Stimulated activated naive CD8-positive, alpha-beta T cell treated with anti-CD3 and anti-CD28 coated beads, Interleukin-15, Interleukin-2, amounts not matched to agents 100 ng/mL and 50 ng/mL, for 24 hours (primary cell): ENCODE results near the gene IWS1.

Experiments used
- H3K27ac Mint-ChIP-seq: one replicate; pipeline ENCODE4 v1.8.0; 2021; ENCODE audit warnings: mild to moderate bottlenecking, mixed read lengths
- H3K27me3 Mint-ChIP-seq: one replicate; pipeline ENCODE4 v1.8.0; 2021; ENCODE audit warnings: mixed read lengths
- H3K36me3 Mint-ChIP-seq: one replicate; pipeline ENCODE4 v1.8.0; 2021; ENCODE audit warnings: low read depth, mixed read lengths
- H3K4me1 Mint-ChIP-seq: one replicate; pipeline ENCODE4 v1.8.0; 2021; ENCODE audit warnings: low read depth, mixed read lengths
- H3K4me3 Mint-ChIP-seq: one replicate; pipeline ENCODE4 v1.8.0; 2021; ENCODE audit warnings: mild to moderate bottlenecking, mixed read lengths
- H3K9me3 Mint-ChIP-seq: one replicate; pipeline ENCODE4 v1.8.0; 2021; ENCODE audit warnings: mixed read lengths

Gene IWS1

DNA sequence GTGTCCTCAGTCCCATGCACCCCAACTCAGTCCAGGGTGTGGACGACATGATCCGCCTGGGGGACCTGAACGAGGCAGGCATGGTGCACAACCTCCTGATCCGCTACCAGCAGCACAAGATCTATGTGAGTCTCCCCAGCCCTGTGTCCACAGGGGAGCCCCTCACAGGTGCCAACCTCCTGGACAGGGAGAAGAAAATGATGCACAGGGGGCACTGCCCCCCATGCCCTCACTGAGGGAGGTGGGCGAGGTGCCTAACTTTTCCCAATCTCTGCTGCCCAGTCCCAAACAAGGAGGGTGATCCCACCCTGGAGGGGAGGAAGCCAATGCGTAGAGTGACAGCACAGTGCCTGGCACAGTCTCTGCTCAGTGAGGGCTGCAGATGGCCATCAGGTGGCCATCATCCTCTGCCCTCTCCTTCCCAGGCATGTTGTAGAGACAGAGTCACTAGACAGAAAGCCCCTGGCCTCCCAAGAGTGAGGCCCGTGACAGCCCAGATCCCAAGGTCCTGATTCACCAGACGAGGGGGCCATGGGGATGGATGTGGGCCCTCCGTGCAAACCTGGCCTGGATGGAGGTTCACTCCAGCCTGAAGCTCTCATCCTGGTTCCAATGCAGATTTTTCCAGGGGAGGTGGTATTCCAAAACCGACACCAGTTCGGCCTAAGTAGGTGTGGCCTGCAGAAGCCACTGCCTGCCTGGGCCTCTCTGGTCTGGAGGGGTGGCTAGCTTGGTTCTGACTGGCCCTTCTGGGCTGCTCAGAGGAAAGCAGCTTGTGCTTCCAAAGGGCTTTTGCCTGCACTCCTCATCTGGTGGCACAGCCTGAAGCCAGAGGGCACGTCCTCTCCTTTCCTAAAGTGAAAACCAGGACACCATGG lies 39.2 kb upstream of the IWS1 start:
- Mint-ChIP-seq H3K36me3 (no peaks in the 10 kb centered on the region), H3K27me3 (peaks cover 3% of the 10 kb centered on the region), H3K4me3 (no peak overlapping the region), H3K27ac (no peak overlapping the region), H3K4me1 (peaks cover 7% of the 10 kb centered on the region), H3K9me3 (no peaks in the 10 kb centered on the region)

DNA sequence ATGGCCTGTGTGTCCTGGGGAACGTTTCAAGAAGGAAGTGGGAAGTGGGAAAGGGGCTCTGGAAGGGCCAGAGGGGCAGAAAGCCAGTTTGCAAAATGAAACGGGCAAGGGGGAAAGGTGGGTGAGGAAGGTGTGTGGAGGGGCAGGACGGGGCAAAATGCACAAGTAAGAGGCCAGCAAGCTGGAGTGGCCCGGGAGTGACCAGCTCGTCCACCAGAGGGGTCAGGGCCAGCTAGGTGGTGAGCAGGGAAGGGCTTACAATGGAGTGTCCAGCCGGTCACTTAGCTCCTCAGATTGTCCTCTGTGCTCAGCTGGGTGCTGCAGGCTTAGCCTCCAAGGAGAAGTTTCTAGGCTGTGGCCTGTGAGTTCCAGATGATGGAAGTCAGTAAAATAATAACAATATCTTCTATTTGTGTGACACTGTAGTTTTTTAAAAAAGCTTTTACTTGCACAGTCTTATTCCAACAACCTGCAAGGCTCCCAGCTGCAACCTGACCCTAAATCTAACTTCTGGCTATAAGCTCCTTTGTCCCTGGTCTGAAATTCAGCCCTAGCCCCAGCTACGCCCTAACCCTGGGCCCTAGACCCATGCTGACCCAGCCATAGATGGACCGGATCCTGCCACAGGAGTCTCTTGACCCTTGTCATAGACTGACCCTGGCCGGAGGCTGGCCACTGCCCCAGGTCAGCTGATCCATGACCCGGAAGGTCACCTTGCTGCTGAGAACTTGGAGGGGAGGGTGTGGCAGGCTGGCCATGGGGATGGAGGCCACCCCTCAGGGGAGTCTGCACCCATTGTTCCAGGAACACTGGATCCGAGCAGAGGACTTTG lies 38.4 kb upstream of the IWS1 start:
- no peak overlapping the region for H3K27ac Mint-ChIP-seq
- no peak overlapping the region for H3K4me3 Mint-ChIP-seq
- H3K36me3 Mint-ChIP-seq: no peaks in the 10 kb centered on the region
- H3K27me3 Mint-ChIP-seq: peaks cover 4% of the 10 kb centered on the region
- peaks cover 7% of the 10 kb centered on the region for H3K4me1 Mint-ChIP-seq
- no peaks in the 10 kb centered on the region for H3K9me3 Mint-ChIP-seq

DNA sequence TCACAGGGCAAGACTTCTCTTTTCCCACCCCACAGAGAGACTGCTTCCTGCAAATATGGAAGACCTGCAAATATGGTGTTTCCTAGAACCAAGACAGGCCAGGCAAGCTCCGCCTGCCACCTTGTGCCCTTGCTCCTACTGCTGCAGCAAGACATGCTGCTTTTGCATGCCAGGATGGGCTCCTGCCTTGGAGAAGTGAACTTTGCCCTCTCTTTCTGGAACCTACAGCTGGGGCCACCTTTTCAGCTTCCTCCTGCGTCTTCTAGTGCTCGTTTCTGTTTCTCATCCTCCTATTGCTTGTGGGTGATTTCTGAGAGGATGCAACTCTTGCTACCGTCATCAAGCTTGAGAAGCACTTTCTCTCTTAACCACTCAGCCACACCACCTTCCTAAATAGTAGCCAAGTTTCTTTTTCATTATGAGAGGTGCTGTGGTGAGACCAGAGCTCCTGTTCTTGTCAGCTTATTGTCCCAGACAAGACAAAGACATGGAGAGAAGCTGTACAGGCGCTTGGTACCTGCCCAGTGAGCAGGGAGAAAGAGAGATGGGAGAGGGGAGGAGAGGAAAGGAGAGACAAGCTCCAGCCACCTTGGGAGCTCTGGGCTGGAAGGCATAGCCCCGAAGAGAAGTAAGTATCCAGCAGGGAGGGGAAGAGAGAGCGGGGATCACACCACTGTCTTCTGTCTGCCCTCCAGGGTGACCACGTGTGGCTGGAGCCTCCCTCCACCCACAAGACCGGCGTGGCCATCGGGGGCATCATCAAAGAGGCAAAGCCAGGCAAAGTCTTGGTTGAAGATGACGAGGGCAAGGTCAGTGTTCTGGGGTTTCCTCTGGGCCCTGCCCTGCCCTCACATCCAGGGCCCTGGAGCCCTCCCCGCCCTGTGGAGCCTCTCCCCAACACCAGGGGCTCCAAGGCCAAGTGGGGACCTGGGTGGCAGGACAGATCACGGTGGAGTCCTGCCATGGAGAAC lies 37.5 kb upstream of the IWS1 start:
- H3K27me3 Mint-ChIP-seq: peaks cover 7% of the 10 kb centered on the region
- no peaks in the 10 kb centered on the region for H3K9me3 Mint-ChIP-seq
- H3K4me3 Mint-ChIP-seq: no peak overlapping the region
- H3K27ac Mint-ChIP-seq: no peak overlapping the region
- H3K36me3 Mint-ChIP-seq: no peaks in the 10 kb centered on the region
- H3K4me1 Mint-ChIP-seq: peaks cover 7% of the 10 kb centered on the region

DNA sequence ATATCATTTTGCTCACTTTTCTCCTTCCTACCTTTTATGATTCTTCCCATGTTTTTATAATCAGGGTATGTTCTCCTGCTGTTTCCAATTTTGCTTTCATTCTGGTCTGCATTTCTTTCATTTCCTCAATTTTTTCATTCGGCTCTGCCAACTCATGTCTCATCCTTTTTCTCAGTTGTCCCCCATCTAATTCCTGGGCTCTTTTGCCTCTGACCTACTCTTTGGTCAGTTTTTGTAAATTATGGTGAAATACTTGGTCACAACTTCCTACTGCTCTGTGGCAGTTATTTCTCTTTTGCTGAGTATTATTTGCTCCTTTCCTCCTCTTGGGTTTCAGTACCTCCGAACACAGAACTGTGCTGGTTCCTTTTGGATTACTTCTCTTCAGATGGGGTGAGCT lies 36.6 kb upstream of the IWS1 start:
- Mint-ChIP-seq H3K27ac (no peak overlapping the region), H3K9me3 (no peaks in the 10 kb centered on the region), H3K27me3 (peaks cover 7% of the 10 kb centered on the region), H3K4me3 (no peak overlapping the region), H3K4me1 (peaks cover 7% of the 10 kb centered on the region), H3K36me3 (no peaks in the 10 kb centered on the region)

DNA sequence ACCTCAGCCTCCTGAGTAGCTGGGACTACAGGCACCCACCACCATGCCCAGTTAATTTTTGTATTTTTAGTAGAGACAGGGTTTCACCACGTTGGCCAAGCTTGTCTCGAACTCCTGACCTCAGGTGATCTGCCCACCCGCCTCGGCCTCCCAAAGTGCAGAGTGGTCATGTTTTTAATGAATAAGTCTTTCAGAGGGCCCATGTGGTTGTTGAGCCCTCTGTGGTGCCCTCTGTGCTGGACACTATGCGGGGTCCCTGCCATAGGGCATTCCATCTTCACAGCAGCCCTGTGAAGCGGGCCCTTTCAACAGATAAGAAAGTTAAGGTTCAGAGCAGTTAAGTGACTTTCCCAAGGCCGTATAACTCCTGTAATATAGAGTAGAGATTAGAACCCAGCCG lies 35.1 kb upstream of the IWS1 start:
- no peak overlapping the region for H3K27ac Mint-ChIP-seq
- peaks cover 17% of the 10 kb centered on the region for H3K27me3 Mint-ChIP-seq
- H3K4me3 Mint-ChIP-seq: no peak overlapping the region
- peaks cover 7% of the 10 kb centered on the region for H3K4me1 Mint-ChIP-seq
- H3K36me3 Mint-ChIP-seq: no peaks in the 10 kb centered on the region
- no peaks in the 10 kb centered on the region for H3K9me3 Mint-ChIP-seq

DNA sequence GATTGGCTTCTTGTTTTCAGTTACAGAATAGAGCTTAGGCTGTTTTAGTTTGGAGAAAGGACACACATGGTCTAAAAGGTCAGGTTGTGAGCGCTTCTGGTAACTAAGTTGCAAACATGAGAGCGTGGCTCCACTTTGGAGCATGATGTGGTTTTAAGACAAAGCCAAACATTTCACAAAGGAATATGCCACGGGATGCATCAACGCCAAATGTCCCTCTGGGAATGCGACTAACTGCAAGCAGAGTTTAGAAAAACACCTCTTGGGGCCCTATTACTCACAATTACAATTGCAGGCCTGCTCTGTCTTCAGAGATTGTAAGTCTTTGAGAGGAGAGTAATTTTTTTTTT lies 34.6 kb upstream of the IWS1 start:
- Mint-ChIP-seq H3K36me3 (no peaks in the 10 kb centered on the region), H3K9me3 (no peaks in the 10 kb centered on the region), H3K27ac (no peak overlapping the region), H3K4me3 (no peak overlapping the region), H3K4me1 (peaks cover 7% of the 10 kb centered on the region), H3K27me3 (peaks cover 22% of the 10 kb centered on the region)

DNA sequence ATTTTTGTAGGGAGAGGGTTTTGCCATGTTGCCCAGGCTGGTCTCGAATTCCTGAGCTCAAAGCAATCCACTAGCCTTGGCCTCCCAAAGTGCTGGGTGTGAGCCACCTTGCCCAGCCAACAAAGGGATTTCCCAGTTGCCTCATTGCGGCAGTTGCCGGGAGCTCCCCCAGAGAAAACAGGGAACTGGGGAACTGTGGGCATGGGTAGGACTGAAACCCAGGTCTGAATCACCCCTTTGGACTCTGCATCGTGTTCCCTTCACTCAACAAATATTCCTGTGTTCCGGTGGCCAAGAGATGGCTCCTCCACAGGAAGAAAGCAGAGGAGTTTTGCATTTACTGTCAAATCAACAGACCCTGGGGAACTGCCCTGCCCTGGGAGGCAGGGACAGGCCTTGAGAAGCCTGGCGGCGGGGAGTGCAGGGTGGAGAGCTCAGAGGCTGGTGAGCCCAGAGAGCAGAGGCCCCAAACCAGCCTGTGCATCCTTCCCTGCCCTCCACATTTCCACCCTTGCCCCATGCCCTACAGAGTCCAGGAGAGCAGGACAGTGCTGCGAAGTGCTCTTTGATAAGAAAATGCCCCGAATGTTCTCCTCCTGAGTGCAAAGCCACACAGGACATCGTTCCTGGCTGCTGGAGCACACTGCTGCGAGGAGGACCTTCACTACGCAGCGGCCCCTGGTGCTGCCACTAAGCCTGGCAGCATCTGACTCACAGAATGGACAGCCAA lies 34.1 kb upstream of the IWS1 start:
- H3K9me3 Mint-ChIP-seq: peaks cover under 1% of the 10 kb centered on the region
- peaks cover 25% of the 10 kb centered on the region for H3K27me3 Mint-ChIP-seq
- H3K36me3 Mint-ChIP-seq: no peaks in the 10 kb centered on the region
- peaks cover 7% of the 10 kb centered on the region for H3K4me1 Mint-ChIP-seq
- H3K4me3 Mint-ChIP-seq: no peak overlapping the region
- no peak overlapping the region for H3K27ac Mint-ChIP-seq

DNA sequence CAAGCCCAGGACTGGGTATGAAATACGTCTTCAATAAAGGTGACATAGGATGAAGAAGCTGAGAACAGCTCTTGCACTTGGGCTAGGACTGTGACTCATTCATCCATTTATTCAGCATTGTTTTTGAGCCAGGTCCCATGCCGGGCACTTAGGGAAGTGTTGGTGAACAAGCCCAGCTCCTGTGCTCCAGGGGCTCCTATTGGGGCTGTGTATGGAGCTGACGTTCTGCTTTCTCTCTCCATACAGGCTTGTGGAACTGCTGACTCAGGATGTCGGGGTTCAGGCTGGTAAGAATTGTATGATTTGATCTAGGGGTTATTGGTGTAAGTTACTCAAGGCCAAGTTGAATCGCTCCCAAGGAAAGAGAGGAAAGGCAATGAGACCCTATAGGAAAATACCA lies 33.2 kb upstream of the IWS1 start:
- peaks cover 7% of the 10 kb centered on the region for H3K4me1 Mint-ChIP-seq
- no peak overlapping the region for H3K27ac Mint-ChIP-seq
- H3K9me3 Mint-ChIP-seq: peaks cover 4% of the 10 kb centered on the region
- H3K36me3 Mint-ChIP-seq: no peaks in the 10 kb centered on the region
- H3K27me3 Mint-ChIP-seq: peaks cover 29% of the 10 kb centered on the region
- no peak overlapping the region for H3K4me3 Mint-ChIP-seq

DNA sequence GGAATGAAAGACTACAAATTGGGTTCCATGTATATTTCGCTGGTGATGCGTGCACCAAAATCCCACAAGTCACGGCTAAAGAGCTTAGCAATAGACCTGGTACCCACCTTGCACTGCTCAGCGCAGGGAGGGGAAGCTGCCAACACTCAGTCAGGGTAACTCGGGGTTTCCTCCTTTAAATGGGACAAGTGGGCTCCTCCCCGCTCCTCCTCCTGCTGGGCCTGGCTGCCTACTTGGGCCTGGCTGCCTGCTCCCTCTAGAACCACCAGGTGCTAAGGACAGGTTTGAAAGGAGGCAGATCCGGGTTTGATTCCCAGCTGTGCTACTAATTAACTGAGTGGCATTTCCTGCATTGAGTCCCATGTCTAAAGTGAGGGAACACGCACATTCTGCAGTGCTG lies 32.6 kb upstream of the IWS1 start:
- H3K27me3 Mint-ChIP-seq: peaks cover 29% of the 10 kb centered on the region
- H3K36me3 Mint-ChIP-seq: no peaks in the 10 kb centered on the region
- H3K9me3 Mint-ChIP-seq: peaks cover 4% of the 10 kb centered on the region
- H3K27ac Mint-ChIP-seq: no peak overlapping the region
- peaks cover 4% of the 10 kb centered on the region for H3K4me1 Mint-ChIP-seq
- no peak overlapping the region for H3K4me3 Mint-ChIP-seq

DNA sequence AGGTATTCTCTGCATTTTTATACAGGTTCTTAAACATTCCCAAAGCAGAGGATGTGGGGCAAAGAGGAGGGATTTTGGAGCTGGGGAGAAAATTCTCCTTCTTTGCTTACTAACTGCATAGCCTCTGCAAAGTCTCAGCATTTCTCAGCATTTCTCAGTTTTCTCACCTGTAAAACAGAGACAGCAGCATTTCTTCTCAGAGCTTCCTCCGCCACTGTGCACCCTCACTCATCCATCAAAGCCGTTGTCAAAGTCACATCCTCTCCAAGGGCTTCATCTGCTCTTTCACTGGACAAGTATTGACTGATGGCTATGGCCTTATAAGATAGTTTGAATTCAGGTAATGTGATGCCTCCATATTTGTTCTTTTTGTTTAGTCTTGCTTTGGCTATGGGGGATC lies 26.6 kb upstream of the IWS1 start:
- no peak overlapping the region for H3K27ac Mint-ChIP-seq
- H3K36me3 Mint-ChIP-seq: no peaks in the 10 kb centered on the region
- no peaks in the 10 kb centered on the region for H3K4me1 Mint-ChIP-seq
- H3K9me3 Mint-ChIP-seq: peaks cover 4% of the 10 kb centered on the region
- no peak overlapping the region for H3K4me3 Mint-ChIP-seq
- H3K27me3 Mint-ChIP-seq: peaks cover 33% of the 10 kb centered on the region

DNA sequence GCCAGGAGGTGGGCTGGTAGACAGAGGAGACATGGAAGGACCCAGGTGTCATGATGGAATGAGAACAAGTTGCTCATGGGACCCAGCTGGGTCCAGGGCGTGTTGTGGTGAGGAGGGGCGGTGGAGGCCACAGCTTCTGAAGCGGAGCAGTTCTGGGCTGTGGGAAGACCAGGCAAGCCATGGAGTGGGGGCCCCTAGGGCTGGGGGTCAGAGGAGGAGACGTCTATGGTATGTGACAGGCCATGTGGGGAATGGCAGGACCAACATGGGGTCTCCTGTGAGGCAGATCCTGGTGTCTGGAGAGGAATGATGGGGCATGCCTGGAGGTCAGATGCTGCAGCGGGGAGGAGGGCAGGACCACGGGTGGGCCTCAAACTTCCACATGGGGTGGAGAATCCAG lies 26.0 kb upstream of the IWS1 start:
- H3K4me1 Mint-ChIP-seq: no peaks in the 10 kb centered on the region
- H3K27ac Mint-ChIP-seq: no peak overlapping the region
- peaks cover 36% of the 10 kb centered on the region for H3K27me3 Mint-ChIP-seq
- peaks cover 4% of the 10 kb centered on the region for H3K9me3 Mint-ChIP-seq
- no peaks in the 10 kb centered on the region for H3K36me3 Mint-ChIP-seq
- H3K4me3 Mint-ChIP-seq: no peak overlapping the region

DNA sequence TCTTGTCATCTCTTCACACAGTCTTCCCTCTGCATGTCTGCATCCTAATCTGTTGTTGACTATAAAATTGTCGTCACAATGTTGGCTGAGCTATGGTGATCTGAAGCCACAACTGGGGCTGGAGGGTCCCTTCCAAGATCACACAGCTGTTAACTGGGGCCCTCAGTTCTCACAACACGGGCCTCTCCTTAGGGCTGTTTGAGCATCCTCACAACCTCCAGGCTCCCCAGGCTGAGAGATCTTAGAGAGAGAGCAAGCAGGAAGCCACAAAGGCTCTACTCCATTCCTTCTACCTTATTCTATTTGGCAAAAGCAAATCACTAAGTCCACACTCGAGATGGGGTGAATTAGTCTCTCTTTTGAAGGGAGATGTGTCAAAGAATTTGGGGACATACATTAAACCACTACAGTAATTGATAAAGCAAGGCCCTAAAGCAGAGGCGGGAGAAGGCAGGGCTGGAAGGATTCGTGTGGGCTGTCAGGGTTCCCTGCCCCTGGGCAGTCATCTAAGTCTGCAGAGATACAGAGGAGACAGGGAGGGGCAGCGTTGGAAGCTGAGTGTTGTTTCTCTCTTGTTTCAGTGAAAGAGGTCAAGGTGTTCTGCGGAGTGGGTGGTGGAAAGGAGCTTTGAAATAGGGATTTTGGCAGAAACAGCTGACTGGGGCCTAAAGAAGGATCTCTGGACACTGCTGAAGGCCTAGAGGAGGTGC lies 25.1 kb upstream of the IWS1 start:
- Mint-ChIP-seq H3K27ac (no peak overlapping the region), H3K9me3 (peaks cover 4% of the 10 kb centered on the region), H3K4me1 (no peaks in the 10 kb centered on the region), H3K4me3 (no peak overlapping the region), H3K36me3 (no peaks in the 10 kb centered on the region), H3K27me3 (peaks cover 33% of the 10 kb centered on the region)

DNA sequence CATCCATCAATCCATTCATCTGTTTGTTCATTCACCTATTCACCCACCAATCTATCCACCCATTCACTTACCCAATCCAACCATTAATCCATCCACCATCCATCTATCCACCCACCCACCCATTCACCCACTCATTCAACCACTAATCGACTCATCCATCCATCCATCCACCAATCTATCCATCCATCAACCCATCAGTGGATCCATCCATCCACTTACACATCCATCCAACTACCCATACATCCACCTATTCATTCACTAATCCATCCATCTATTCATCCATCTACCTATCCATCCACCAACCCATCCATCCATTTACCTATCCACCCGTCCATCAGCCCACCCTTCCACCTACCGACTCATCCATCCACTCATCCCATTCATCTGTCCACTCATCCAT lies 20.5 kb upstream of the IWS1 start:
- H3K4me1 Mint-ChIP-seq: no peaks in the 10 kb centered on the region
- no peak overlapping the region for H3K4me3 Mint-ChIP-seq
- H3K27ac Mint-ChIP-seq: no peak overlapping the region
- H3K36me3 Mint-ChIP-seq: no peaks in the 10 kb centered on the region
- no peaks in the 10 kb centered on the region for H3K9me3 Mint-ChIP-seq
- H3K27me3 Mint-ChIP-seq: peaks cover 26% of the 10 kb centered on the region

DNA sequence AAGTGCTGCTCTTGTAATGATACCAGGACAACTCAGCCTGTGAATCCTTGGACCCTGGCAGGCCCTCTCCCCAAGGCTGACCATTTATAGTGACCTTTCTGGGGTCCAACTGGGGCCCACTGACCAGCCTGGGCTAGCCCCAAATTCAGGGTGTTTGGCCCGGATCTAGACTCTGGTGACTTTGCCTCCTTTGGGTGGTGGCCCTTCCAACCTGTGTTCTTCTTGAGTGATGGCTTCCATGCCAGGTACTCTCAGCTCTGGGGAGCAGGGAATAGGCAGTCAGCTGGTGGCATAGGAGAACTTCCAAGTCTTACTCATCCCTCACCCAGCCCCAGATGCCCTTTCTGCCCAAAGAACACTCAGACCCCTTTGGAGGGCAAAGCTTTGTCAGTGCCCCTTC lies 19.5 kb upstream of the IWS1 start:
- H3K4me1 Mint-ChIP-seq: no peaks in the 10 kb centered on the region
- H3K9me3 Mint-ChIP-seq: no peaks in the 10 kb centered on the region
- no peak overlapping the region for H3K27ac Mint-ChIP-seq
- peaks cover 26% of the 10 kb centered on the region for H3K27me3 Mint-ChIP-seq
- no peaks in the 10 kb centered on the region for H3K36me3 Mint-ChIP-seq
- H3K4me3 Mint-ChIP-seq: no peak overlapping the region
